Measurements from ENCODE around the gene PCGF5. TPM values are rescaled to one million over a fixed set of nuclear protein-coding genes. Genes with fewer than 3 reads are reported as not detected.

PCGF5 gene
- polyA plus RNA-seq, 1 experiment: 10.7 TPM

DNA sequence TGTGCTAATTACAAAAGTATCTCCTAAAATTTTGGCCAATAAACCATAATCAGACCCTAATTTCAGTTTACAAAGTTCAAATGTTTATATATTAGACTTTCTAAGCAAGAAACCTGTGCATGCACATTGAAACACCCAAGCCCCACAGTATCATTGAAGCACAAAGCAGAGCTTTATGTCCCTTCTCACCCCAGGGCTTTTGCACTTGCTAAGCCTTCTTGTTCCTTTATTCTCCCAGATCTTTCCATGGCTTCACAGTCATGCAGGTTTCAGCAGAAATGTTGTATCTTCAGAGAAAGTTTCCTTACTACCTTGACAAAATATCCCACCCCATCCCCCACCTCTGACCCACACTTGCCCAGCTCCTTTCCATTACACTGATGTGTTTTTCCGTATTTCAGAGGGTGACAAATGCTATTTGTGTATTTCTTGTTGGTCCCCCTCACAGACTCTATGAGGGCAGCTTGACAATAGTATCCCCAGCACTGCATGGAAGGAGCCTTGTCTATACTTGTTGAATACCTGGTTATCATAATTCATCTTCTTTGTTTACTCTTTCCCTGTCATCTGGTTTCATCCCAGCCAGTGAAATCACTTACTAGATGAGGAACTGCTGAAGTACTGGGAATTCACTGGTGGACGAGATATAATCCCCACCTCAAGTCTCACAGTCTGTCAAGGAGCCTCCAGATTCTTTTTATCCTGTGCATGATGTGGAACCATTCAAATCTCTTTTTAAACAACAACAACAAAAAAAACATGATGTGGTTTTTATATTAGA lies 24.0 kb upstream of the PCGF5 start:
- ChIA-PET CTCF (interaction anchor here (0.7 kb wide), 1 partner anchor 39 kb away, joined by 3 read pairs; no protein-coding TSS in a partner anchor), POLR2A (no interaction called here)
- Histone ChIP-seq H3K27me3 (ENCODE audit: control insufficient read depth, insufficient read depth, low read length) (no peaks in the 10 kb centered on the region), H3K36me3 (ENCODE audit: control insufficient read depth, insufficient read depth, low read length) (no peaks in the 10 kb centered on the region), H3K4me3 (ENCODE audit: low read depth, low read length) (no peak overlapping the region)
- TF ChIP-seq, protein P1, sequence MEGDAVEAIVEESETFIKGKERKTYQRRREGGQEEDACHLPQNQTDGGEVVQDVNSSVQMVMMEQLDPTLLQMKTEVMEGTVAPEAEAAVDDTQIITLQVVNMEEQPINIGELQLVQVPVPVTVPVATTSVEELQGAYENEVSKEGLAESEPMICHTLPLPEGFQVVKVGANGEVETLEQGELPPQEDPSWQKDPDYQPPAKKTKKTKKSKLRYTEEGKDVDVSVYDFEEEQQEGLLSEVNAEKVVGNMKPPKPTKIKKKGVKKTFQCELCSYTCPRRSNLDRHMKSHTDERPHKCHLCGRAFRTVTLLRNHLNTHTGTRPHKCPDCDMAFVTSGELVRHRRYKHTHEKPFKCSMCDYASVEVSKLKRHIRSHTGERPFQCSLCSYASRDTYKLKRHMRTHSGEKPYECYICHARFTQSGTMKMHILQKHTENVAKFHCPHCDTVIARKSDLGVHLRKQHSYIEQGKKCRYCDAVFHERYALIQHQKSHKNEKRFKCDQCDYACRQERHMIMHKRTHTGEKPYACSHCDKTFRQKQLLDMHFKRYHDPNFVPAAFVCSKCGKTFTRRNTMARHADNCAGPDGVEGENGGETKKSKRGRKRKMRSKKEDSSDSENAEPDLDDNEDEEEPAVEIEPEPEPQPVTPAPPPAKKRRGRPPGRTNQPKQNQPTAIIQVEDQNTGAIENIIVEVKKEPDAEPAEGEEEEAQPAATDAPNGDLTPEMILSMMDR (IDR thresholded peaks at IDR 0.05; ENCODE audit: insufficient read depth, low read depth, low read length): no peak
- DNase-seq (ENCODE audit: low read depth): no peak

DNA sequence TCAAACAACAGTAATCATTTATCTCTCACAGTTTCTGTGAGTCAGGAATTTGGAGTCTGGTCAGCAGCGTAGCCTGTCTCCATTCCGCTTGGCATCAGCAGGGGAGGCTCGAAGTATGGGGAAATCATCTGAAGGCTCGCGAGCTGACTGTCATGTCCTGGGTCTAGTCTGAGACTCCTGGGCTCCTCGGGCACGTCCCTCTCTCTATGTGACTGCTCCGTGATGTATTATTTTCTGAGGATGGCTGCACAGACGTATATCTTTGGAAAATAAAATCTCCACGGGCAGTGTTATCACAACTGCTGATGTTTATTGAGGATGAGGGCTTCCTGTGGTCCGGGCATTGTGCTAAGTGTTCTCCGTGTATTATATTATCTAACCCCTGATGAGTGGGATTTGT lies 23.3 kb upstream of the PCGF5 start:
- no peaks in the 10 kb centered on the region for H3K27me3 ChIP-seq (ENCODE audit: control insufficient read depth, insufficient read depth, low read length)
- TF ChIP-seq, protein P1 (IDR thresholded peaks at IDR 0.05; ENCODE audit: insufficient read depth, low read depth, low read length): no peak
- CTCF ChIA-PET: interaction anchor here (0.7 kb wide), 1 partner anchor 39 kb away, joined by 3 read pairs; no protein-coding TSS in a partner anchor
- no peak for DNase-seq (ENCODE audit: low read depth)
- H3K4me3 ChIP-seq (ENCODE audit: low read depth, low read length): no peak overlapping the region
- no peaks in the 10 kb centered on the region for H3K36me3 ChIP-seq (ENCODE audit: control insufficient read depth, insufficient read depth, low read length)
- POLR2A ChIA-PET: no interaction called here

DNA sequence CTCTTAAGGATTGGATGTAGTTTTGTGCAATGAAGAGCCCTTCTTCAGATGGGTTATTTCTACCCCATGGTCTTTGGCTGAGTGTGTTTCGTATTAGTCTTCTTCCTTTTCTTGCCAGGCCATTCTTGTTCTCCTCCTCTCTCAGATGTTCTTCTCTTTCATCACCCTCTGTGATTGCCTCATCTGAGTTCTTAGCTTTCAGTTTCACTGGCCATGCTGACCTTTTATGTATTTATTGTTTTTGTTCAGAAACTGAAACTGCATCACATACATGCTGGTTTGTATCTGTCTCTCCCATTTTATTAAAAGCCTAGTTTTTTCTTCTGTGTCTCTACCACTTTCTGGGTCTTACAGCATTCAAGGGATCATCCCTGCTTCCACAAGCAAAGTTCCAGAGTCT lies 21.7 kb upstream of the PCGF5 start:
- DNase-seq (ENCODE audit: low read depth): peak; percentile 68
- no peak overlapping the region; the same call in 1 of the 2 replicates for H3K4me3 ChIP-seq (ENCODE audit: low read depth, low read length)
- ChIA-PET CTCF (interaction anchor here (1.3 kb wide), 1 partner anchor 287 kb away, joined by 3 read pairs; no protein-coding TSS in a partner anchor), POLR2A (no interaction called here)
- H3K27me3 ChIP-seq (ENCODE audit: control insufficient read depth, insufficient read depth, low read length): no peaks in the 10 kb centered on the region
- TF ChIP-seq, protein P1 (IDR thresholded peaks at IDR 0.05; ENCODE audit: insufficient read depth, low read depth, low read length): no peak
- H3K36me3 ChIP-seq (ENCODE audit: control insufficient read depth, insufficient read depth, low read length): no peaks in the 10 kb centered on the region

DNA sequence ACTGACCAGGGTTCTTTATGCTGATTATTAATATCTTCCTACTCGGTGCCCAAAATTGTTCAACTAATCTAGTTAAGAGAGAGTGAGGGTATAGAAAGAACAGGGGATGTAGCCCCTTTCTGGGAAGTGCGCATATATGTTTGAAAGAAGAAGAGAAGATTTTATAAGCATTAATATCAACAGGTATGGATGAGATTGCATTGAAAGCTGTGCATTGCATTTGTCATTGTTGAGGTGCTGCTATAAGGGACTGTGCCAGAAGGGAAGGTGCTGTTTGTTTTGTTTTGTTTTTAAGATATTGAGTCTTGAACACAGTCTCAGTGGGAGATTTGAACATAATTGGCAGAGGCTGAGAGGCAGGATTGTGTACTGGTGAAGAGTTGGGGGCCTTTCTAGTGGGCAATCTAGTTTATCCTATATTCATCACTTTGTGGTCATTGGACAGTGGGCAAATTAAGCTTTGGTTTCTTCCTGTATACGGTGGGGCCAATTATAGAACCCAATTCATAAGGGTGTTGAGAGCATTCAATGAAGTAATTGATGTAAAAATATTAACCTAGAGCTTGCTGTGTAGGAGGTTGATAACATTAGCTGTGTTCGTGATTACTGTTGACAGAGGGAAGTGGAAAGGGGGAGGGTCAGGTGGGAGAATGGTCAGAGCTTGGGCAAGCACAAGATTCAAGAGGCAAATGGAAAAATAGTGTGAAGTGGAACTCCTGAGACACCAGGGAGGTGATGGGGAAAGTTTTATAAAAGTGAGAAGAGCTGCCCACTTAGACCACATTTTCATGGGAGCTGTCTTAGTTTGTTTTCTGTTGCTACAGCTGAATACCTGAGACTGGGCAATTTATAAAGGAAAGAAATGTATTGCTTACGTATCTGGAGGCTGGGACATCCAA lies 19.9 kb upstream of the PCGF5 start:
- Histone ChIP-seq H3K36me3 (ENCODE audit: control insufficient read depth, insufficient read depth, low read length) (no peaks in the 10 kb centered on the region), H3K4me3 (ENCODE audit: low read depth, low read length) (no peak overlapping the region), H3K27me3 (ENCODE audit: control insufficient read depth, insufficient read depth, low read length) (no peaks in the 10 kb centered on the region)
- TF ChIP-seq, protein P1 (IDR thresholded peaks at IDR 0.05; ENCODE audit: insufficient read depth, low read depth, low read length): no peak
- ChIA-PET POLR2A (no interaction called here), CTCF (interaction anchor here (0.8 to 1.5 kb wide), 2 partner anchors 11 to 38 kb away, joined by 3 to 7 read pairs; no protein-coding TSS in a partner anchor)
- no peak for DNase-seq (ENCODE audit: low read depth)

Data from BJ (cell line).